Activated naive CD4-positive, alpha-beta T cell treated with anti-CD3 and anti-CD28 coated beads, Interleukin-2, amount 10 ng/mL, durations not matched to agents 7 days and 5 days (primary cell): ENCODE measurements around the gene TBX6.
A peak's percentile ranks its signal among the peaks of the same experiment; 100 is the strongest.

Experiments
- CTCF ChIA-PET: fragments of 350-600 bp; sonication (Branson Sonifier 250); formaldehyde crosslinking; loops from one replicate; lab custom pipeline; 2021; ENCODE audit warnings: antibody characterized with exemption; lab: Charles Lee
- DNase-seq: peaks from one replicate; pipeline ENCODE4 v3.0.0-alpha.2; 2020
- H3K27ac Mint-ChIP-seq: one replicate; pipeline ENCODE4 v1.8.0; 2021; ENCODE audit warnings: mild to moderate bottlenecking, moderate library complexity, mixed read lengths
- H3K27me3 Mint-ChIP-seq: one replicate; pipeline ENCODE4 v1.8.0; 2021; ENCODE audit warnings: mild to moderate bottlenecking, mixed read lengths
- H3K36me3 Mint-ChIP-seq: one replicate; pipeline ENCODE4 v1.8.0; 2021; ENCODE audit warnings: mixed read lengths
- H3K4me1 Mint-ChIP-seq: one replicate; pipeline ENCODE4 v1.8.0; 2021; ENCODE audit warnings: mixed read lengths
- H3K4me3 Mint-ChIP-seq: one replicate; pipeline ENCODE4 v1.8.0; 2021; ENCODE audit warnings: mild to moderate bottlenecking, moderate library complexity, mixed read lengths
- H3K9me3 Mint-ChIP-seq: one replicate; pipeline ENCODE4 v1.8.0; 2021; ENCODE audit warnings: mixed read lengths

TBX6 gene

GRCh38 chr16:30104492-30104891, 12.8 kb upstream of the TBX6 start:
- DNase-seq: no peak

GRCh38 chr16:30104090-30104489, 12.4 kb upstream of the TBX6 start:
- Mint-ChIP-seq H3K27ac (no peak overlapping the region), H3K27me3 (no peaks in the 10 kb centered on the region), H3K4me1 (no peaks in the 10 kb centered on the region), H3K4me3 (no peak overlapping the region), H3K36me3 (peaks cover 28% of the 10 kb centered on the region), H3K9me3 (peaks cover 3% of the 10 kb centered on the region)
- DNase-seq: no peak
- CTCF ChIA-PET: interaction anchor here (2.7 to 2.8 kb wide), 2 partner anchors 8 to 11 kb away, joined by 14 to 22 read pairs; partner anchors contain the start of gene GDPD3

More at GRCh38 chr16:30104492-30104891, 12.8 kb upstream of the TBX6 start:
- CTCF ChIA-PET: no interaction called here
- H3K36me3 Mint-ChIP-seq: peaks cover 27% of the 10 kb centered on the region
- no peaks in the 10 kb centered on the region for H3K27me3 Mint-ChIP-seq
- H3K27ac Mint-ChIP-seq: no peak overlapping the region
- no peaks in the 10 kb centered on the region for H3K4me1 Mint-ChIP-seq
- H3K9me3 Mint-ChIP-seq: peaks cover under 1% of the 10 kb centered on the region
- H3K4me3 Mint-ChIP-seq: no peak overlapping the region

GRCh38 chr16:30096862-30097563, 5.3 kb upstream of the TBX6 start:
- Mint-ChIP-seq H3K27me3 (no peaks in the 10 kb centered on the region), H3K9me3 (peaks cover 28% of the 10 kb centered on the region), H3K4me3 (peak overlapping the region; percentile 68), H3K27ac (peak overlapping the region; percentile 93), H3K36me3 (peaks cover 51% of the 10 kb centered on the region), H3K4me1 (peaks cover 39% of the 10 kb centered on the region)
- CTCF ChIA-PET: no interaction called here
- no peak for DNase-seq

- peaks cover 46% of the 10 kb centered on the region for H3K4me1 Mint-ChIP-seq
- no peaks in the 10 kb centered on the region for H3K27me3 Mint-ChIP-seq
- H3K27ac Mint-ChIP-seq: peak within 1 kb of the TSS; percentile 93
- CTCF ChIA-PET: interaction anchor here (2.3 kb wide), 1 partner anchor 47 kb away, joined by 6 read pairs; no protein-coding TSS in a partner anchor
- peak; percentile 94 for DNase-seq
- peaks cover 28% of the 10 kb centered on the region for H3K9me3 Mint-ChIP-seq
- peak within 1 kb of the TSS; percentile 89 for H3K4me3 Mint-ChIP-seq
- H3K36me3 Mint-ChIP-seq: peaks cover 51% of the 10 kb centered on the region
Measured at GRCh38 chr16:30096105-30096861, 4.6 kb upstream of the TBX6 start, which contains the start of gene YPEL3. Gene YPEL3, minus strand, starts transcription at chr16:30096213. Its CDS starts 731 bp downstream, at chr16:30095482.

DNA sequence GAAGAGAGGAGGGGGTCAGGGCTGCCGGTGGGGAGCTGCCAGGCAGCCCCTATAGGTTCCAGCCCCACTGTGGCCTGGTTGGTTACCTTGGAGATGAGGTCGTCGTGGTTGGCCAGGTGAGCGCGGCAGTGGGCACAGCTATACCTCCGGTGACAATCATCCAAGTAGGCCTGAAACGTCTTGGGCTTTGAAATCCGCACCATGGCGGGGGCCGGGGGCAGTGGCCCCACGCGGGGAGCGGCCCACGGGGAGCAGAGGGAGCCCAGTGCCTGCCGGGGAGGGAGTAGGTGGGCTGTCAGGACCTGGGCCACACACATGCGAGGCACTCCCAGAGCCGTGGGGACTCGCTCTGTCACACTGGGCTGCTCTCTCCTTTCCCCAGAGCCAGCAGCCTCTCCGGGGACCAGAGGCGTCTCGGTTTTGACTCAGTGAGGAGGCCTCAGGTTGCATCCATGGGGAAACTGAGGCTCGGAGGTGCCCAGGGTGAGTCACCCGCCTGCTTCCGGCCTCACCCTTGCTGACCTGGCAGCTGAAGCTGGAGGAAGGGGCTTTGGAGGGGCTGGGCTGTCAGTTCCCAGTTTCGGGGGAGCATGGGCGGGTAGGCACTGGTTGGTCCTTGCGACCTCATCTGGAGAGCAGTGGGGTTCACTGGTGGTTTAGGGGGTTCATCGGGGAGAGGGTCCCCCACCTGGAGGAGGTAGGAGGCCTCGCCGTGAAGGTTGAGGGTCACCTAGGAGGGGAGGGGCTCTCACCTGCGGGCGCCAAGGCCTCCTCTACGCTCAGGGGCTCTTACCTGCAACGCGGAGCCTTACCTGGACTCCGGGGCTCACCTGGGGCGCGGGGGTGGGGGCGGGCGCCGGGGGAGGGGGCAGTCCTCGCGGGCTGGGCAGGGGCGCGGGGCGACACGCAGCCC, 3.7 kb upstream of the TBX6 start:
- Mint-ChIP-seq H3K27ac (peak overlapping the region; percentile 93), H3K9me3 (peaks cover 28% of the 10 kb centered on the region), H3K27me3 (no peaks in the 10 kb centered on the region), H3K4me3 (peak overlapping the region; percentile 89), H3K36me3 (peaks cover 51% of the 10 kb centered on the region), H3K4me1 (peaks cover 49% of the 10 kb centered on the region)
- CTCF ChIA-PET: interaction anchor here (2.3 to 5.2 kb wide), 2 partner anchors 16 to 47 kb away, joined by 6 to 54 read pairs; partner anchors contain the start of gene PPP4C
- peak; percentile 43 for DNase-seq

DNA sequence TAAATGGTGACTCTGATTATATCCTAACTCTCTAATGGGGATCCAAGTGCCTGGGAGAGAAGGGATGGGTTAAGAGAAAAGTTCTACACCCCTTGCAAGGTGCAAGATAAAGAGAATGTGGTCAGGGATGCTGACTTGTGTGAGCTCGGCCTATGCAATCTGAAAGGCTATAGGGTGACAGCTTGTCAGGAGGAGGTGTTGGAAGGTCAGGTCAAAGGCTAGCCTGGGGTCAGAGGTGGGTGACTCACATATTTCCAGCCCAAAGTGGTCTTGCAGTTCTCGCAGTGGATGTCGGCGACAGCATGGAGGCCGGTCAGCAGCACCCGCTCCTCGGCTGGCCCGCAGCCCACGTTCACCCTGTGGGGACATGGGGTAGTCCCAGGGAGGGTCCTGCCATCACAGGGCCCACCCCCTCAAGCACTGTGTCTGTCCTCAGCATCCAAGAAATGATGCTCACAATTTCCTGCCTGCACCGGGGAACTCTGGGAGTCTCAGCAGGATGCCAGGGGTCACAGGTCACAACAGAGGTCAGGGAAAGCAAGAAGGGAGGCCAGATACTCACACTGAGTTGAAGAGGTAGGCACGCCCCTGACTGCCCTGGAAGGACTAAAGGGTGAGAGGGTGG, 2.9 kb upstream of the TBX6 start:
- Mint-ChIP-seq H3K27ac (peak overlapping the region; percentile 93), H3K36me3 (peaks cover 51% of the 10 kb centered on the region), H3K27me3 (no peaks in the 10 kb centered on the region), H3K9me3 (peaks cover 28% of the 10 kb centered on the region), H3K4me1 (peaks cover 57% of the 10 kb centered on the region), H3K4me3 (peak overlapping the region; percentile 89)
- CTCF ChIA-PET: interaction anchor here (2.3 to 5.2 kb wide), 2 partner anchors 15 to 48 kb away, joined by 6 to 54 read pairs; partner anchors contain the start of gene PPP4C
- no peak for DNase-seq

DNA sequence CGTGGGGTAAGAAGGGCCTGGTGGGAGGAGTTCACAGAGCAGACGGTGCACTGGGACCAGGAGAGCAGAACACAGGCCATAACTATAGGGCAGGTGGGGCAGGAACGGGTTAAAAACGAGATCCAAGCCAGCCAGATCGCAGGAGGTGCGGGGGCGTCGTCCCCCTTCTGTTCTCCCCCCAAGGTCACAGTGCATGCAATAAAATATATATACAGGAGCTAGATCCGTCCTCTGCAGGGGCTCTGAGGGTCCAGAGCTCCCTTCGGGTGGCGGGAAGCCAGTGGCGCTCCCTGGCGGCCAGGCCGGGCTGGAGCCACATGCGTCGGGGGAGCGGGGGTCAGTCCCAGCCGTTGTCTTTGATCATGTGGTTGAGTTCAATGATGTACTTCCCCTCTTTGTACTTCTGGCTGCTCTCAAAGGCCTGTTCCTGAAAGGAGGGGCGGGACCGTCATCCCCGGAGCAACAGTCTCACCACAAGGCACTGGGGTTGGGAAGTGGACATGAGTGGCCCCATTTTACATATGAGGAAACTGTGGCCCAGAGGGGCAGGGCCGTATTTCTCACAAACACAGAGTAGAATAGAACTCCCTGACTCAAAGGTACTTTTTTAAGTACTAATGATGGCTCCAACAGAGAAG, 768 bp upstream of the TBX6 start:
- Mint-ChIP-seq H3K36me3 (peaks cover 40% of the 10 kb centered on the region), H3K4me3 (peak overlapping the region; percentile 80), H3K4me1 (peaks cover 69% of the 10 kb centered on the region), H3K27me3 (no peaks in the 10 kb centered on the region), H3K9me3 (peaks cover 11% of the 10 kb centered on the region), H3K27ac (peak overlapping the region; percentile 94)
- DNase-seq: peak; percentile 74
- CTCF ChIA-PET: interaction anchor here (0.7 to 5.2 kb wide), 24 partner anchors 10 to 558 kb away, joined by 3 to 54 read pairs (median 5); partner anchors contain the start of genes ALDOA, CORO1A, DCTPP1 and GDPD3

- peak overlapping the region; percentile 56 for H3K4me3 Mint-ChIP-seq
- DNase-seq: no peak
- no peaks in the 10 kb centered on the region for H3K9me3 Mint-ChIP-seq
- peaks cover 61% of the 10 kb centered on the region for H3K4me1 Mint-ChIP-seq
- H3K36me3 Mint-ChIP-seq: peaks cover 39% of the 10 kb centered on the region
- peak overlapping the region; percentile 87 for H3K27ac Mint-ChIP-seq
- CTCF ChIA-PET: interaction anchor here (0.8 to 5.2 kb wide), 15 partner anchors 11 to 321 kb away, joined by 3 to 54 read pairs (median 7); partner anchors contain the start of genes ALDOA and PPP4C
- no peaks in the 10 kb centered on the region for H3K27me3 Mint-ChIP-seq
Measured at GRCh38 chr16:30090610-30091331, 953 bp downstream of the TBX6 start.

DNA sequence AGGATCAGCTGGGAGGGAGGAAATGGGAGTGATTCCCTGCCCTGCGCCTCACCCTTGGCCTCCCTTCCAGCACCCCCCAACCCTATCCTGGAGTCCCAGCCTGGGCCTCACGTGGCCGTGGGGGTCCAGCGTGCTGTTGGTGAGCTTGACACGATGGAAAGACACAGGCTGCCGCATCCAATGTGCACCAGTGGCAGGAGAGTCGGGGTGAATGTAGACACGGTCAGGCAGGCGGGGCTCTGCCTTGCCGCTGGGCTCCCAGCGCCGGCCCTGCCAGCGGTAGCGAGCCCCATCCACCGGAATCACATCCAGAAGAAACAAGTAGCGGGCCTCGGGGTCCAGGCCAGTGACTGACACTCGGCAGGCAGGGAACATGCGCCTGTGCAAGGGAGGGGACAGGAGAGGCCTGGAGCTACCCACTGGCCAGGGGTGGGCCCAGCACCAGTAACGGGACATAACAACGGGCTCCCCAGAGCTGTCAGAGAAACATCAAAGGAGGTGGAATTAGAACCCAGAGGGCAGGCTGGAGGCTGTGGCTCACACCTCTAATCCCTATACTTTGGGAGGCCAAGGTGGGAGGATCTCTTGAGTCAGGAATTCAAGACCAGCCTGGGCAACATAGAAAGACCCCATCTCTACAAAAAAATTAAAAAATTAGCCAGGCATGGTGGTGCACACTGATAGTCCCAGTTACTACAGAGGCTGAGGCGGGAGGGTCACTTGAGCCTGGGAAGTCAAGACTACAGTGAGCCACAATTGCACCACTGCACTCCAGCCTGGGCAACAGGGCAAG, 2.7 kb downstream of the TBX6 start:
- CTCF ChIA-PET: interaction anchor here (1.2 to 2.0 kb wide), 3 partner anchors 10 to 323 kb away, joined by 3 to 7 read pairs (median 5); no protein-coding TSS in a partner anchor
- H3K4me3 Mint-ChIP-seq: no peak overlapping the region
- peak overlapping the region; percentile 87 for H3K27ac Mint-ChIP-seq
- no peaks in the 10 kb centered on the region for H3K9me3 Mint-ChIP-seq
- no peaks in the 10 kb centered on the region for H3K27me3 Mint-ChIP-seq
- DNase-seq: no peak
- H3K4me1 Mint-ChIP-seq: peaks cover 55% of the 10 kb centered on the region
- peaks cover 29% of the 10 kb centered on the region for H3K36me3 Mint-ChIP-seq

DNA sequence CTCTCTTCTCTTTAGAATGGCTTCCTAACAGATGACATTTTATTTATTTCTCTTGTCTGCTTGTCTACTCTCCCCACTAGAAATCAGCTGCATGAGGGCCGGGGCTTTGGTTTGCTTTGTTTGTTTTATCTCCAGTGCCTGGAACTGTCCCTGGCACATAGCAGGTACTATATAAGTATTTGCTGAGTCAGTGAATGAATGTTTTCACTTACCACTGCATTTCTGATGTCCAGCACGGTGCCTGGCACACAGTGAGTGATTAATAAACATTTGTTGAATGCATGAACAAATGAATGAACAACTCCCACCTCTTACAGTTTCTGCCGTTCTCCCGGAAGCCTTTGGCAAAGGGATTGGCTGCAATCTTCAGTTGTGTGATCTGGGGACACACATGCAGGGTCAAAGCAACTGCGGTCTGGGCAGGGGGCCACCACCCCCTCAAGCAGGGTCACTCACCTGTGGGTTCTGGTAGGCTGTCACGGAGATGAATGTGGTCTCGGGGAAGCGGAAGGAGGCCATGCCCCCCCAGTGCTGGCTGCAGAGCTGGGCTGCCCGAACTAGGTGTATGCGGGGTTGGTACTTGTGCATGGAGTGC, 3.4 kb downstream of the TBX6 start:
- no peak for DNase-seq
- Mint-ChIP-seq H3K36me3 (peaks cover 30% of the 10 kb centered on the region), H3K4me1 (peaks cover 53% of the 10 kb centered on the region), H3K27me3 (no peaks in the 10 kb centered on the region), H3K27ac (peak overlapping the region; percentile 67), H3K4me3 (no peak overlapping the region), H3K9me3 (no peaks in the 10 kb centered on the region)
- CTCF ChIA-PET: interaction anchor here (2.0 kb wide), 1 partner anchor 9 kb away, joined by 5 read pairs; no protein-coding TSS in a partner anchor

DNA sequence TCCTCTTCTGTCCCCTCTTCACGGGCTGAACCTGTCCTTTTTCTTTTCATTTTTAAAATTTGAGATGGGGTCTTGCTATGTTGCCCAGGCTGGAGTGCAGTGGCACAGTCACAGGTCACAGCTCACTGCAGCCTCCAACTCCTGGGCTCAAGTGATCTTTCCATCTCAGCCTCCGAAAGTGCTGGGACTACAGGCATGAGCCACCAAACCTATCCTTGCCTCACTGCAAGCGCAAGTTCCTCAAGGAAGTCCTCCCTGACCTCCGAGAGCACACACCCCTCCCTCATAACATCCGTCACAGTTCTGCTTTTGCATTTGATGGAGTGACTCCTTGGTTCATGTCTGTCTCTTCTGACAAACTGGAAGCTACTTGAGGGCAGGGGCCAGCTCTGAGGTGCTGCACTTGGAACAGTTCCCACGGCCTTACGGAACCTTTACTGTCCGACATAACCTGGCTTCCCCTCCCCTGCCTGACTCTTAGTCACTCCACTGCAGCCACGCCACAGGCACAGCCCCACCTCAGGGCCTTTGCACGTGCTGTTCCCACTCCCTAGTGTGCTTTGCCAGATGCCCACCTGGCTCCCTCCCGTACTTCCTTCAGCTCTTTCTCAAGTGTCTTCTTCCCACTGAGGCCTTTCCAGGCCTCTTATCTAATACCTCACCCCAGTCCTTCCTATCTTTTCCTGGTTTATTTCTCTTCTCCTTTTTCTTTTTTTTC, 4.4 kb downstream of the TBX6 start:
- H3K27ac Mint-ChIP-seq: peak overlapping the region; percentile 60
- peaks cover 45% of the 10 kb centered on the region for H3K4me1 Mint-ChIP-seq
- no peaks in the 10 kb centered on the region for H3K9me3 Mint-ChIP-seq
- DNase-seq: no peak
- H3K27me3 Mint-ChIP-seq: no peaks in the 10 kb centered on the region
- H3K36me3 Mint-ChIP-seq: peaks cover 34% of the 10 kb centered on the region
- no peak overlapping the region for H3K4me3 Mint-ChIP-seq
- CTCF ChIA-PET: interaction anchor here (1.0 to 2.0 kb wide), 2 partner anchors 8 to 18 kb away, joined by 3 to 5 read pairs; no protein-coding TSS in a partner anchor
